CD4-positive, alpha-beta T cell (primary cell): ENCODE measurements around the gene TACR1. TPM values are rescaled to one million over a fixed set of nuclear protein-coding genes. Genes with fewer than 3 reads are reported as not detected.

Experiments
- ATAC-seq: fragments of 200-7000 bp; cut with Tn5 transposase; one replicate; pipeline ENCODE4 v1.10.0; 2022; ENCODE audit warnings: mild to moderate bottlenecking; ENCODE audit not compliant: poor library complexity
- CTCF ChIA-PET: fragments of 350-600 bp; sonication (Branson Sonifier 250); formaldehyde crosslinking; loops from one replicate; lab custom pipeline; 2021; ENCODE audit warnings: antibody characterized with exemption, inconsistent platforms; lab: Charles Lee
- POLR2A ChIA-PET: fragments of 350-600 bp; sonication (Branson Sonifier 250); formaldehyde crosslinking; loops from one replicate; lab custom pipeline; 2021; ENCODE audit warnings: antibody characterized with exemption, inconsistent platforms; lab: Charles Lee
- DNase-seq, 14 experiments: peaks; one replicate each; pipeline ENCODE4 v3.0.0-alpha.2; 2013 to 2020; ENCODE audit warnings: mixed read lengths in 2 of 14
- H3K27ac ChIP-seq, 2 donors: one replicate each; pipeline versions ENCODE4 v1.5.1 to v1.7.0; 2013; ENCODE audit warnings: low read length in 2 of 2, low read depth in 1 of 2, mild to moderate bottlenecking in 1 of 2
- H3K27me3 ChIP-seq, 2 experiments: 1 replicate in 1 of 2; 2 replicates in 1 of 2; pipeline versions ENCODE4 v1.6.1 to v1.7.0; 2013; ENCODE audit warnings: low read length in 2 of 2, control low read depth in 1 of 2, mild to moderate bottlenecking in 1 of 2, moderate library complexity in 1 of 2; ENCODE audit not compliant: insufficient read depth in 2 of 2, control insufficient read depth in 1 of 2
- H3K36me3 ChIP-seq: one replicate; pipeline ENCODE4 v1.6.1; 2013; ENCODE audit warnings: low read length, control low read depth; ENCODE audit not compliant: insufficient read depth
- H3K4me1 ChIP-seq: one replicate; pipeline ENCODE4 v1.6.1; 2013; ENCODE audit warnings: low read length, control low read depth; ENCODE audit not compliant: insufficient read depth
- H3K4me3 ChIP-seq: one replicate; pipeline ENCODE4 v1.5.1; 2013; ENCODE audit warnings: mild to moderate bottlenecking, low read length, moderate library complexity
- H3K9me3 ChIP-seq, 2 experiments: 1 replicate in 1 of 2; 2 replicates in 1 of 2; pipeline versions ENCODE4 v1.6.1 to v1.7.0; 2013; ENCODE audit warnings: low read length in 2 of 2, mild to moderate bottlenecking in 2 of 2, control low read depth in 1 of 2, moderate library complexity in 1 of 2; ENCODE audit not compliant: control insufficient read depth in 1 of 2, insufficient read depth in 1 of 2
- H3K27ac Mint-ChIP-seq: one replicate; pipeline ENCODE4 v1.8.0; 2020; ENCODE audit warnings: mixed read lengths
- H3K27me3 Mint-ChIP-seq: one replicate; pipeline ENCODE4 v1.8.0; 2021; ENCODE audit warnings: mixed read lengths
- H3K36me3 Mint-ChIP-seq: one replicate; pipeline ENCODE4 v1.8.0; 2021; ENCODE audit warnings: low read depth, mixed read lengths
- H3K4me1 Mint-ChIP-seq: one replicate; pipeline ENCODE4 v1.8.0; 2021; ENCODE audit warnings: low read depth, mixed read lengths
- H3K4me3 Mint-ChIP-seq: one replicate; pipeline ENCODE4 v1.8.0; 2020; ENCODE audit warnings: mild to moderate bottlenecking, mixed read lengths
- H3K9me3 Mint-ChIP-seq: one replicate; pipeline ENCODE4 v1.8.0; 2020; ENCODE audit warnings: mixed read lengths
- CTCF ChIP-seq: fragments of 200-600 bp; IDR thresholded peaks from one replicate; pipeline ENCODE4 v1.8.0; 2022; ENCODE audit warnings: antibody characterized with exemption, mild to moderate bottlenecking
- intact Hi-C, 2 experiments: fragments of 100-400 bp; cut with DNase I in 1 of 2; cut with micrococcal nuclease in 1 of 2; formaldehyde crosslinking; loops; one replicate each; pipeline versions ENCODE4 v1.15.1 to v1.9.0; 2023 to 2025; cut with DNase I, micrococcal nuclease
- total RNA-seq, 174 experiments: library from RNA in 2 of 174; stranded (reverse) in 2 of 174; gene quantifications; one replicate each; pipeline ENCODE4 v1.2.3 and lab custom pipeline; 2021 to 2026

Gene TACR1
- total RNA-seq, 2 experiments from 2014 or later = 0.14 TPM; not detected in 1

GRCh38 chr2:75200140-75201096 is 1.1 kb upstream of the TACR1 start:
- Histone ChIP-seq H3K27me3 (peaks cover 45 to 57% of the 10 kb centered on the region in 2 experiments), H3K4me1 (peaks cover 19% of the 10 kb centered on the region), H3K9me3 (peaks cover 3 to 19% of the 10 kb centered on the region in 2 experiments), H3K27ac (no peak overlapping the region), H3K4me3 (peak overlapping the region; percentile 15), H3K36me3 (no peaks in the 10 kb centered on the region)
- H3K4me3 Mint-ChIP-seq = no peak overlapping the region
- H3K9me3 Mint-ChIP-seq = no peaks in the 10 kb centered on the region
- peaks cover 11% of the 10 kb centered on the region for H3K4me1 Mint-ChIP-seq
- H3K36me3 Mint-ChIP-seq = no peaks in the 10 kb centered on the region
- intact Hi-C loops = no loop called here
- H3K27me3 Mint-ChIP-seq = peaks cover 89% of the 10 kb centered on the region
- ChIA-PET CTCF (interaction anchor here (1.0 to 1.9 kb wide), 3 partner anchors 10 to 14 kb away, joined by 3 to 6 read pairs (median 5); no protein-coding TSS in a partner anchor), POLR2A (no interaction called here)
- no peak for TF ChIP-seq CTCF
- H3K27ac Mint-ChIP-seq = no peak overlapping the region
- peak in 3 of 14 experiments; percentile 3 to 12 (median 11) for DNase-seq
- no peak for ATAC-seq

DNA sequence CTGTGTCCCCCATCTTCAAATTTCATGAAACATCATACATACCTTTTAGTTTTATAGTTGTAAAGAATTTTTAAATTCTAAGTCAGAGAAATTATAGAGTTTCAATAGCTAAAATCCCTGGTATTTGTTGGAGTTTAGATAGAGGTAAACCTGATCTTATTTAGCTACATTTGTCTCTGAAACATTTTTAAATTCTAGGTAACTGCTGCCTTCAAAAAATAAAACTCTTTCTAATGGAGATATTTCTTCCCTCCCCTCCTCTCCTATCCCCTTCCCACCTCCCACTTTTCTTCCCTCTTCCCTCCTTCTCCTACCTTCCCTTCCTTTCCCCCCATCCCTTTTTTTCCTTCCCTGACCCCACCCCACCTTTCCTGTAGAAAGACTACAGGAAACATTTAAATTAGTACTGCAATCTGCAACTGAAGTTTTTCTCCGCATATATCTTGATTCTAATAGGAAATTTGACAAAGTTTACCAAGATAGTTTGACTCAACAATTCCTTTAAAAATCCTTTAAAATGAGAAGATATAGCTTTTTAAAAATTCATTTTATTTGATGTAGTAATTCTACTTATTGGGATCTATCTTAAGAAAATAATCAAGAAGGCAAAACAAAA is 4.1 kb downstream of the TACR1 start:
- peaks cover 5% of the 10 kb centered on the region for H3K4me1 Mint-ChIP-seq
- no peak overlapping the region for H3K4me3 Mint-ChIP-seq
- H3K36me3 Mint-ChIP-seq = no peaks in the 10 kb centered on the region
- Histone ChIP-seq H3K4me3 (no peak overlapping the region), H3K27ac (no peak overlapping the region), H3K4me1 (peaks cover 13% of the 10 kb centered on the region), H3K36me3 (no peaks in the 10 kb centered on the region), H3K27me3 (peaks cover 34 to 37% of the 10 kb centered on the region in 2 experiments), H3K9me3 (peaks cover 0 to 12% of the 10 kb centered on the region in 2 experiments)
- intact Hi-C loops = no loop called here
- H3K27ac Mint-ChIP-seq = no peak overlapping the region
- ChIA-PET CTCF (interaction anchor here (1.3 kb wide), 1 partner anchor 11 kb away, joined by 3 read pairs; no protein-coding TSS in a partner anchor), POLR2A (no interaction called here)
- DNase-seq (no peak), ATAC-seq (no peak)
- peaks cover 84% of the 10 kb centered on the region for H3K27me3 Mint-ChIP-seq
- H3K9me3 Mint-ChIP-seq = no peaks in the 10 kb centered on the region
- no peak for TF ChIP-seq CTCF

DNA sequence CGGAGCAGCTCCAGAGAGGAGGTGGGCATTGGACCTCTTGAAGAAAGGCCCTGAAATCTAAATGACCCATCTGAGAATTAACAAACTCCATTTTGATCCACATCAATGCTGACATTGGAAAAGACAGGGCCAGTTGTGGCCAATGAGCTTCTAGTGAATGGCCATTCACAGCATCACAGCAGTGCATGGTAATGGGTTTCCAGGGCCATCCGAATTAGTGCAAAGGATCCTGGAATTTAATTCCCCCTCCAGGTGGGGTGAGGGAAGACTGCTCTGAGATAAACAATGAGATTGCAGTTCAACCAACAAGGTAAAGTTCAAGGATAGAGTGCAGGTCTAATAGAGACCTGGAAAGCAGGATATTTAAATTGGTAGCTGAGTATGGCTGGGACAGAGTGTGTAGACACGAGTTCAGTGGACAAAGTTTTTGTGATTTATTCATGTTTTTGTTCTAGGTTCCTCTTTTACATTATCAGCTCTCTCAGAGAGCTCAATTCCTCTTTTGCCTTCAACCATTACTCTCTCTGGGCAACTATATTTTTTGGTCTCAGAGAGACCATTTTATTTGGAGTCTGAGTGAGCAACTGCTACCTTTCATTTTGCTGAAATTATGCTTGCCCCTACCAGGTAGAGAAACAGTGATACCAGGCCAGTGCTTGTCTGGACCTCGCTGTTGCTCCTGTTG is 5.0 kb downstream of the TACR1 start:
- no peaks in the 10 kb centered on the region for H3K9me3 Mint-ChIP-seq
- intact Hi-C loops = no loop called here
- TF ChIP-seq CTCF = no peak
- Histone ChIP-seq H3K4me3 (no peak overlapping the region), H3K27ac (no peak overlapping the region), H3K27me3 (peaks cover 25 to 28% of the 10 kb centered on the region in 2 experiments), H3K9me3 (peaks cover 0 to 3% of the 10 kb centered on the region in 2 experiments), H3K36me3 (no peaks in the 10 kb centered on the region), H3K4me1 (peaks cover 5% of the 10 kb centered on the region)
- DNase-seq (no peak), ATAC-seq (no peak)
- no peaks in the 10 kb centered on the region for H3K4me1 Mint-ChIP-seq
- no peak overlapping the region for H3K4me3 Mint-ChIP-seq
- ChIA-PET POLR2A (no interaction called here), CTCF (interaction anchor here (1.3 kb wide), 1 partner anchor 10 kb away, joined by 3 read pairs; no protein-coding TSS in a partner anchor)
- H3K27ac Mint-ChIP-seq = no peak overlapping the region
- H3K36me3 Mint-ChIP-seq = no peaks in the 10 kb centered on the region
- H3K27me3 Mint-ChIP-seq = peaks cover 79% of the 10 kb centered on the region
